OCI-LY3 (cell line): ENCODE measurements around the gene EIF2D.
"Not testable (repeated sequence)": the region's sequence is repeated elsewhere in the genome, so short reads cannot be mapped to it uniquely, and the experiment has no call there.

ENCODE experiments used
- H2AFZ ChIP-seq: fragments of 200-600, 300-600 bp; shearing (Covaris generic); 2 replicates; pipeline ENCODE4 v1.6.0; 2014; ENCODE audit warnings: antibody characterized with exemption, low read depth, low read length
- H3K27ac ChIP-seq: fragments of 200-600, 300-600 bp; sonication (generic); 2 replicates; pipeline ENCODE4 v1.5.1; 2014; ENCODE audit warnings: mild to moderate bottlenecking, low read length, moderate library complexity, mixed read lengths
- H3K27me3 ChIP-seq: fragments of 200-600, 300-600 bp; sonication (generic); 2 replicates; pipeline ENCODE4 v1.6.1; 2014; ENCODE audit warnings: low read depth, low read length, mixed read lengths
- H3K36me3 ChIP-seq: fragments of 200-600, 300-600 bp; sonication (generic); replicated peaks from 2 replicates; pipeline ENCODE3; 2014; ENCODE audit warnings: low read depth, low read length, mixed read lengths
- H3K4me1 ChIP-seq: fragments of 300-600, 200-600 bp; sonication (generic); 2 replicates; pipeline ENCODE4 v1.6.1; 2014; ENCODE audit warnings: low read length, mixed read lengths
- H3K4me2 ChIP-seq: fragments of 200-600, 300-600 bp; sonication (generic); 2 replicates; pipeline ENCODE4 v1.6.1; 2014; ENCODE audit warnings: low read length, mixed read lengths
- H3K4me3 ChIP-seq: fragments of 300-600, 200-600 bp; sonication (generic); 2 replicates; pipeline ENCODE4 v1.5.1; 2014; ENCODE audit warnings: antibody characterized with exemption, mild to moderate bottlenecking, low read length, moderate library complexity
- H3K79me2 ChIP-seq: fragments of 300-600, 200-600 bp; shearing (Covaris generic); 2 replicates; pipeline ENCODE4 v1.6.1; 2014; ENCODE audit warnings: mild to moderate bottlenecking, low read length, mixed read lengths
- H3K9ac ChIP-seq: fragments of 300-600, 200-600 bp; shearing (Covaris generic); 2 replicates; pipeline ENCODE4 v1.6.0; 2014; ENCODE audit warnings: mild to moderate bottlenecking, low read length, moderate library complexity
- H3K9me3 ChIP-seq: fragments of 200-600, 300-600 bp; shearing (Covaris generic); 2 replicates; pipeline ENCODE4 v1.6.1; 2014; ENCODE audit warnings: low read length, mixed read lengths; ENCODE audit not compliant: insufficient read depth
- H4K20me1 ChIP-seq: fragments of 200-600, 300-600 bp; sonication (generic); 2 replicates; pipeline ENCODE4 v1.6.1; 2016; ENCODE audit warnings: low read length, mixed read lengths; ENCODE audit not compliant: insufficient read depth
- EZH2phosphoT487 ChIP-seq: fragments of 200-600 bp; shearing (Covaris generic); IDR thresholded peaks from 2 replicates; pipeline ENCODE4 v1.6.1; 2018; ENCODE audit warnings: antibody characterized with exemption, mixed run types, low read depth
- TF ChIP-seq, protein P1 (sequence below): fragments of 200-600, 300-600 bp; sonication (generic); IDR thresholded peaks from 2 replicates; pipeline ENCODE4 v1.5.1; 2014; ENCODE audit warnings: antibody characterized with exemption, low read length, low read depth

Gene EIF2D

DNA sequence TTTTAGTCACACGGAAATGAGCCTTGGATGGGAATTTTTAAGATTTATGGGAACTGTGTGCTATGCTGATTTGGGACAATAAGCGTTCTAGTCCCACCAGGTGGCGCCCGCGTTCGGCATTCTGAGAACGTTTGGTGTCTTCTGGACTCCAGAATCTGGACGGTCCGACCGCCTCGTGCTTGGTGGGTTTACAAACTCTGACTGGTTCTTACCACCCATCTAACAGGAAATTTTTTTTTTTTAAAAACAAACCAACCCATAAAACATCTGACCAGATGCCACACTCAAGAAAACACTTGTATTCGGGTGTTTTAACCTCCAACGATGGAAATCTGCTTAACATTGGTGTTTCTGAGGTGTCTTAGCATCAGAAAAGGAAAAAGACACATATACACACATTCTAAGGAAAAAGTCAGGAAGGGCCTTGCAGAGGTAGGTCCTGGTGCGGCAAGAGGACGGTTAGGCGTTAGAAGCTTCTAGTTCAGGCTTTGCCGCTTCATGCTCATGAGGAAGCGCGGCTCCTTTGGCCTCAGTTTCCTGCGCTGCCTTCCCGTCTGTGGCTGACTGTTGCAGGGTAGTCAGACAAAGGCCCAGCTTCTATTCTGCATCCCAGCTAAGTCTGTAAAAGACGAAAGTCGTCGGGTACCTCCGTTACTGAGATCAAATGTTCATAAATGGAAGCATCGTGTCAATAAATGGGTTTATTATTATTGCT is 22.3 kb upstream of the EIF2D start:
- Histone ChIP-seq H3K36me3 (no peaks in the 10 kb centered on the region), H2AFZ (peak overlapping the region; percentile 74), H3K9me3 (no peaks in the 10 kb centered on the region), H3K27me3 (peaks cover 24% of the 10 kb centered on the region), H3K27ac (peak overlapping the region; percentile 17; the same call in 1 of the 2 replicates), H3K9ac (peak overlapping the region; percentile 70), H3K4me1 (peaks cover 26% of the 10 kb centered on the region), H3K4me2 (peak overlapping the region; percentile 92), H3K4me3 (peak overlapping the region; percentile 84), H3K79me2 (no peaks in the 10 kb centered on the region), H4K20me1 (no peaks in the 10 kb centered on the region)
- TF ChIP-seq EZH2phosphoT487 = no peak
- TF ChIP-seq, protein P1, sequence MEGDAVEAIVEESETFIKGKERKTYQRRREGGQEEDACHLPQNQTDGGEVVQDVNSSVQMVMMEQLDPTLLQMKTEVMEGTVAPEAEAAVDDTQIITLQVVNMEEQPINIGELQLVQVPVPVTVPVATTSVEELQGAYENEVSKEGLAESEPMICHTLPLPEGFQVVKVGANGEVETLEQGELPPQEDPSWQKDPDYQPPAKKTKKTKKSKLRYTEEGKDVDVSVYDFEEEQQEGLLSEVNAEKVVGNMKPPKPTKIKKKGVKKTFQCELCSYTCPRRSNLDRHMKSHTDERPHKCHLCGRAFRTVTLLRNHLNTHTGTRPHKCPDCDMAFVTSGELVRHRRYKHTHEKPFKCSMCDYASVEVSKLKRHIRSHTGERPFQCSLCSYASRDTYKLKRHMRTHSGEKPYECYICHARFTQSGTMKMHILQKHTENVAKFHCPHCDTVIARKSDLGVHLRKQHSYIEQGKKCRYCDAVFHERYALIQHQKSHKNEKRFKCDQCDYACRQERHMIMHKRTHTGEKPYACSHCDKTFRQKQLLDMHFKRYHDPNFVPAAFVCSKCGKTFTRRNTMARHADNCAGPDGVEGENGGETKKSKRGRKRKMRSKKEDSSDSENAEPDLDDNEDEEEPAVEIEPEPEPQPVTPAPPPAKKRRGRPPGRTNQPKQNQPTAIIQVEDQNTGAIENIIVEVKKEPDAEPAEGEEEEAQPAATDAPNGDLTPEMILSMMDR = peak; percentile 95

DNA sequence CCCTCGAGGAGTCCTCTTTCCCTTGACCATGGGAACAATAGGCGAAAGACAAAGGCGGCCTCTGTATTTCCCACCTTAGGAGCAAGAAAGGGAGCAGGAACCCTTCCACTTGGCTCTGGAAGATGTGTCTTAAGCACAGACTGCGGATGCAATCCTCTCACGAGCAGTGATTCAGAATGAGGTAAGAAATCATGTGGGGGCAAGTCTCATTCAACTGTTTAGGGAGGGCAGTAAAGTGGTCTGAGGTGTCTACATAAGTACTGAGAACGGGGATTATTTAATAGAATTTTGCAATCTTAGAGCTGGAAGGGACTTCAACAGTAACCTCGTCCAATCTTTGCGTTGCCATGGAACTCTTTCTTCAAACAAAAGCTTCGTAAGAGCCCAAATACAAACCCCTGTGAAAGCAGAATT is 21.4 kb upstream of the EIF2D start:
- H3K27ac ChIP-seq = no peak overlapping the region
- H2AFZ ChIP-seq = no peak overlapping the region
- H4K20me1 ChIP-seq = no peaks in the 10 kb centered on the region
- H3K27me3 ChIP-seq = peaks cover 32% of the 10 kb centered on the region
- H3K9ac ChIP-seq = no peak overlapping the region
- H3K4me2 ChIP-seq = no peak overlapping the region
- no peak for TF ChIP-seq EZH2phosphoT487
- TF ChIP-seq, protein P1 = no peak
- peaks cover 26% of the 10 kb centered on the region for H3K4me1 ChIP-seq
- H3K79me2 ChIP-seq = no peaks in the 10 kb centered on the region
- no peaks in the 10 kb centered on the region for H3K36me3 ChIP-seq
- no peak overlapping the region for H3K4me3 ChIP-seq
- no peaks in the 10 kb centered on the region for H3K9me3 ChIP-seq

DNA sequence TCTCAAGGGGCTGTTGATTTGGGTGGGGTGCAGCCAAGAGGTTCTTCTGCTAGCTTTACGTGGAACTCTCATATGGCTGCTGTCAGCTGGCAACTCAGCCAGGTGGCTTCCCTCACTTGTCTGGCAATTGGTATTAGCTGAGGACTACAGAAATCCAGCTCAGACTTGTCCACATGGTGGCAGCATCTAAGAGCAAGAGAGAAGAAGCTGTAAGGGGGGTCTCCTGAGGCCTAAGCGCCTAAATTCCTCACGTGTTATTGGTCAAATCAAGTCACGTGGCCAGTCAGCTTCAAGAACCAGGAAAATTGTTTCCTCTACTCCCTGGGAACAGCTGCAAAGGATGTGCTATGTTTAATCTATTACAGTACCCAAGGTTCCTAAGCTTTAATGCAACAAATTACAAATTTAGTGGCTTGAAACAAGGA is 18.8 kb upstream of the EIF2D start:
- no peaks in the 10 kb centered on the region for H4K20me1 ChIP-seq
- no peaks in the 10 kb centered on the region for H3K9me3 ChIP-seq
- 0 out of 2 replicates have a peak overlapping the region, but pooled peaks have one; percentile 3 for H3K4me3 ChIP-seq
- H2AFZ ChIP-seq = peak overlapping the region; percentile 86
- peaks cover 17% of the 10 kb centered on the region for H3K4me1 ChIP-seq
- H3K9ac ChIP-seq = no peak overlapping the region
- H3K27me3 ChIP-seq = peaks cover 31% of the 10 kb centered on the region
- no peak overlapping the region for H3K27ac ChIP-seq
- no peaks in the 10 kb centered on the region for H3K36me3 ChIP-seq
- peak overlapping the region; percentile 28 for H3K4me2 ChIP-seq
- no peaks in the 10 kb centered on the region for H3K79me2 ChIP-seq
- TF ChIP-seq, protein P1 = peak; percentile 95
- no peak for TF ChIP-seq EZH2phosphoT487

DNA sequence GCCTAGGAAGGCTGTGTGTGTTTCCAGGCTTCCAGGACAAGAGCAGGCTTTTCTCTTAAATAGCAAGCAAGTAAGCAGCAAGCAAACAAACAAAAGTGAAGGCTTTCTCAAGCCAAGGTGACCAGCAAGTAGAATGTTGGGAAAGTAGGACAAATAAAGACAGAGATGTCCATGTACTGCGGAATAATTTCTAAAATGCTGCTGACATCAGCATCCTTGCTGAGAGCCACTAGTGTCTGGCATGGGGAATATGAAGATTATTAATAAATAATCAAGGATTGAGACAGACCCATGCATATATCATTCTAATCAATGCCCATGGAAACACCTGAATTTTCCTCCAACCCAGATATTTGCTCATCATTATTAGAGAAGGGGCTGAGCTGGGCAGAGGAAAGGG is 16.7 kb upstream of the EIF2D start:
- Histone ChIP-seq H3K27me3 (peaks cover 28% of the 10 kb centered on the region), H3K4me1 (peaks cover 5% of the 10 kb centered on the region), H3K9me3 (no peaks in the 10 kb centered on the region), H3K4me2 (no peak overlapping the region), H4K20me1 (no peaks in the 10 kb centered on the region), H3K27ac (no peak overlapping the region), H3K9ac (no peak overlapping the region), H3K4me3 (no peak overlapping the region), H3K79me2 (no peaks in the 10 kb centered on the region), H2AFZ (no peak overlapping the region), H3K36me3 (no peaks in the 10 kb centered on the region)
- no peak for TF ChIP-seq EZH2phosphoT487
- TF ChIP-seq, protein P1 = no peak

DNA sequence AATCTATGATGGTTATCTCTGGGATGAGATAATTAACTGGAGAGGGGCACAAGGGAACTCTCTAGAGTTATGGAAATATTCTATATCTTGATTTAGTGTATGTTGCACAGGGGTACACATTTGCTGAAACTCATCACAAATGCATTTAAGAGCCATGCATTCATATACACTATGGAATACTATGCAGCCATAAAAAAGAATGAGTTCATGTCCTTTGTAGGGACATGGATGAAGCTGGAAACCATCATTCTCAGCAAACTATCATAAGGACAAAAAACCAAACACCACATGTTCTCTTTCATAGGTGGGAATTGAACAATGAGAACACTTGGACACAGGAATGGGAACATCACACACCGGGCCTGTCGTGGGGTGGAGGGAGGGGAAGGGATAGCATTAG is 14.1 kb upstream of the EIF2D start:
- H3K79me2 ChIP-seq, H3K36me3 ChIP-seq, H3K4me2 ChIP-seq, H3K9me3 ChIP-seq, H4K20me1 ChIP-seq, H3K27ac ChIP-seq, H2AFZ ChIP-seq, H3K9ac ChIP-seq, H3K4me3 ChIP-seq, H3K4me1 ChIP-seq: not testable (repeated sequence)
- peaks cover 18% of the 10 kb centered on the region for H3K27me3 ChIP-seq
